Progenitor cell of endocrine pancreas (in vitro differentiated cells): ENCODE measurements around the gene FCHSD2. TPM values are rescaled to one million over a fixed set of nuclear protein-coding genes. Genes with fewer than 3 reads are reported as not detected.

ENCODE experiments used
- DNase-seq: peaks from one replicate; pipeline ENCODE4 v3.0.0; 2021; ENCODE audit warnings: low spot score; ENCODE audit not compliant: unreplicated experiment
- H3K27ac Mint-ChIP-seq: 2 replicates; pipeline ENCODE4 v1.8.0; 2021; ENCODE audit warnings: mild to moderate bottlenecking, moderate library complexity, mixed read lengths
- H3K27me3 Mint-ChIP-seq: 2 replicates; pipeline ENCODE4 v1.8.0; 2021; ENCODE audit warnings: mixed read lengths
- H3K36me3 Mint-ChIP-seq: 2 replicates; pipeline ENCODE4 v1.8.0; 2022; ENCODE audit warnings: mixed read lengths; ENCODE audit not compliant: insufficient read depth
- H3K4me1 Mint-ChIP-seq: 2 replicates; pipeline ENCODE4 v1.8.0; 2021; ENCODE audit warnings: low read depth, mixed read lengths
- H3K4me3 Mint-ChIP-seq: 2 replicates; pipeline ENCODE4 v1.8.0; 2021; ENCODE audit warnings: low read depth, mild to moderate bottlenecking, moderate library complexity, mixed read lengths
- H3K9me3 Mint-ChIP-seq: 2 replicates; pipeline ENCODE4 v1.8.0; 2021; ENCODE audit warnings: low read depth, mixed read lengths
- total RNA-seq: library from RNA; stranded (reverse); gene quantifications from 2 replicates; pipeline ENCODE4 v1.2.1, GENCODE V29; 2021
- TF ChIP-seq, protein P1 (sequence below): fragments of 200-600 bp; sonication (generic); IDR thresholded peaks from one replicate; pipeline ENCODE4 v1.5.0; 2021; ENCODE audit warnings: antibody characterized with exemption, mild to moderate bottlenecking; ENCODE audit not compliant: unreplicated experiment

FCHSD2 gene
- total RNA-seq, 1 donor from 2014 or later = 35.4 TPM

DNA sequence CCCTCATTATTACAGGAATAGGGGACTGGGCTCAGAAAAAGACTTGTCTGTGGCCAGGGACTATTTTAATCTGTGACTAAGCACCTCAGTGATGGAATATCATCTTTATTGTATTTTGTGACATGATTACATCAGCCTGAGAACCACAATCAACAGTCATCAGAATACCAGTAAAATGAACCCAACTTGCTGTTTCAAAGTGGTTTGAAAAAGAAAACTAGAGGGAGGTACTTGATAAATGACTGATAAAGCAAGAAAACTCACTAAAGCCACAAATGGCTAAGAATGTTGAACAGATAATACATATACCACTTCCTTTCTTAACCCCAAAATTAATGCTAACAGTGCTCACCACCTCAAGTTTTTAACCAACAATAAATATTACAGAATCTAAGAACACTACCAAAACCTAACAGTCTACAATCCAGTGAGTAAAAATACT, 172.2 kb downstream of the FCHSD2 start:
- Mint-ChIP-seq H3K36me3 (peaks cover 14% of the 10 kb centered on the region), H3K9me3 (no peaks in the 10 kb centered on the region), H3K27me3 (no peaks in the 10 kb centered on the region), H3K4me1 (peaks cover 17% of the 10 kb centered on the region), H3K27ac (no peak overlapping the region), H3K4me3 (no peak overlapping the region)
- no peak for DNase-seq
- TF ChIP-seq, protein P1, sequence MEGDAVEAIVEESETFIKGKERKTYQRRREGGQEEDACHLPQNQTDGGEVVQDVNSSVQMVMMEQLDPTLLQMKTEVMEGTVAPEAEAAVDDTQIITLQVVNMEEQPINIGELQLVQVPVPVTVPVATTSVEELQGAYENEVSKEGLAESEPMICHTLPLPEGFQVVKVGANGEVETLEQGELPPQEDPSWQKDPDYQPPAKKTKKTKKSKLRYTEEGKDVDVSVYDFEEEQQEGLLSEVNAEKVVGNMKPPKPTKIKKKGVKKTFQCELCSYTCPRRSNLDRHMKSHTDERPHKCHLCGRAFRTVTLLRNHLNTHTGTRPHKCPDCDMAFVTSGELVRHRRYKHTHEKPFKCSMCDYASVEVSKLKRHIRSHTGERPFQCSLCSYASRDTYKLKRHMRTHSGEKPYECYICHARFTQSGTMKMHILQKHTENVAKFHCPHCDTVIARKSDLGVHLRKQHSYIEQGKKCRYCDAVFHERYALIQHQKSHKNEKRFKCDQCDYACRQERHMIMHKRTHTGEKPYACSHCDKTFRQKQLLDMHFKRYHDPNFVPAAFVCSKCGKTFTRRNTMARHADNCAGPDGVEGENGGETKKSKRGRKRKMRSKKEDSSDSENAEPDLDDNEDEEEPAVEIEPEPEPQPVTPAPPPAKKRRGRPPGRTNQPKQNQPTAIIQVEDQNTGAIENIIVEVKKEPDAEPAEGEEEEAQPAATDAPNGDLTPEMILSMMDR = no peak

DNA sequence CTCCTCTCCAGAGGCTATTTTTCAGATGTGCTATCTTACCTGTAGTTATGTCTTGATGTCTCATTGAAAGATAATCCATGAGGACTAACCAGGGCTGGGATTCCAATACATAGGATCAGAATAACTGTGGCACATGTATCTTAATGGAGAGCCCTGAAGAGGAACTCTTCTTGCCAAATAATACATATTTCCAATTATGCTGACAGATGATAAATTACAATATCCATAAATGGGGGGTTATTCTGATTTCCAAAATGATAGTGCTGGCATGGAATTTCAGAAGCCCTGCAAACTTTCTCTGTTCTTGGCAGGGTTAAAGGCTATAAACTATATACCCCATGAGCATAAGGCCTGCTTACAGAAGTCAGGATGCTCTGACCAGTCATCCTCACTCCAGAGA, 173.7 kb downstream of the FCHSD2 start:
- no peak for DNase-seq
- TF ChIP-seq, protein P1 = no peak
- no peaks in the 10 kb centered on the region for H3K9me3 Mint-ChIP-seq
- H3K27me3 Mint-ChIP-seq = no peaks in the 10 kb centered on the region
- H3K27ac Mint-ChIP-seq = no peak overlapping the region
- peaks cover 17% of the 10 kb centered on the region for H3K4me1 Mint-ChIP-seq
- peaks cover 8% of the 10 kb centered on the region for H3K36me3 Mint-ChIP-seq
- no peak overlapping the region for H3K4me3 Mint-ChIP-seq

DNA sequence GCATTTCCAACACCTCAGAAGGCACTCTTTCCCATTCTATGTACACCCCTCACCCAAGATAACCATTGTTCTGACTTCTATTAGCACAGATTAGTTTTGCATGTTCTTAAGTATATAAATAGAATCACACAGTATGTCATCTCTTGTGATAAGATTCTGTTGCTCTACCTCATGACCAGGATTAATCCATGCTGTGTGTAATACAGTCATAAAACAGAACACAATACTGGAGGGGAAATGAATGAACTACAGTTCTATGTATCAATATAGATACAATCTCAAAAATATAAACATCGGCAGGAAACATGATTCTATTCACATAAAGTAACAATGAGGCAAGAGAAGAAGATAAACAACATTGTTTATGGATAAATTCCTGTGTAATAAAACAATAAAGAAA, 176.4 kb downstream of the FCHSD2 start:
- H3K36me3 Mint-ChIP-seq = peaks cover 4% of the 10 kb centered on the region
- no peak for DNase-seq
- peaks cover 11% of the 10 kb centered on the region for H3K4me1 Mint-ChIP-seq
- no peak overlapping the region for H3K27ac Mint-ChIP-seq
- H3K4me3 Mint-ChIP-seq = no peak overlapping the region
- no peaks in the 10 kb centered on the region for H3K27me3 Mint-ChIP-seq
- TF ChIP-seq, protein P1 = no peak
- H3K9me3 Mint-ChIP-seq = no peaks in the 10 kb centered on the region

DNA sequence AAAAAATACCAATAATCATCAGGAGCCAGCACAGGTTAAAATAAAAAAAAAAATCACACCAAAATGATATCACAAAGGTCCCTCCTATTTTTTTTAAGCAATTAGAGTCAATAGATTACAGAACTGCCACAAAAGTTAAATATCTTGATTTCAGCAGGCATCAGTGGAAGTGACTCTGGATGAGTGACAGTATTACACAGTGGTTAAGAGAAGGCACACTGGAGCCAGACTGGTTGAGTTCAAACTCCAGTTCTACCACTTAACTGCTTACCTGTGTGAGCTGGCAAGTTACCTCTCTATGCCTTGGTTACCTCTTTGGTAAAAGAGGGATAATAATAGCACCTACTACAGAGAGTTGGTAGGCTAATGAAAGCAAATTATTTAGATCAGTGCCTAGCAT, 179.4 kb downstream of the FCHSD2 start:
- no peak overlapping the region for H3K4me3 Mint-ChIP-seq
- no peaks in the 10 kb centered on the region for H3K4me1 Mint-ChIP-seq

DNA sequence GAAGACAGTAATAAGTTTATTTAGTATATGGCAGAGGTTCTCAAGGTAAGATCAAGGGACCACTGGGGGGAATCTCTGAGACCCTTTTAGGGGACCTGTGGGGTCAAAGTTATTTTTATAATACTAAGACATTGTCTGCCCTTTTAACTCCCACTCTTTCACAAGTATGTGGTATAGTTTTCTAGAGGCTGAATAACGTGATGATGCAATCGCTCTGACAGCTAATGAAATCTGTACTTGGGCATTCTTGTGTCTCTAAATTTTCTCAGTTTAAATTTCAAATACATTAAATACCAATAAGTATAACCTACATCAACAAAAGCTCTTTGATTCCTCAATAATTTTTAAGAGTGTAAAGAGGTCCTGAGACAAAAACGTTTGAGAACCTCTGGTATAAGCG, 180.0 kb downstream of the FCHSD2 start:
- Mint-ChIP-seq H3K27ac (no peak overlapping the region), H3K4me1 (no peaks in the 10 kb centered on the region), H3K4me3 (no peak overlapping the region), H3K36me3 (peaks cover 6% of the 10 kb centered on the region), H3K9me3 (peaks cover 4% of the 10 kb centered on the region), H3K27me3 (no peaks in the 10 kb centered on the region)
- DNase-seq = no peak
- TF ChIP-seq, protein P1 = no peak

More for the DNA sequence above, 179.4 kb downstream of the FCHSD2 start:
- Mint-ChIP-seq H3K9me3 (no peaks in the 10 kb centered on the region), H3K27me3 (no peaks in the 10 kb centered on the region), H3K36me3 (peaks cover 4% of the 10 kb centered on the region), H3K27ac (no peak overlapping the region)
- TF ChIP-seq, protein P1 = no peak
- DNase-seq = no peak
